Spleen (tissue), 7 donors: ENCODE results near the gene MIPEP.

Source experiments
- CTCF ChIP-seq, 11 experiments: fragments of 200-600 bp in 7 of 11; fragments of 450-650 bp in 4 of 11; sonication (generic) in 4 of 11; IDR thresholded peaks in 8 of 11; conservative IDR thresholded peaks in 3 of 11; 1 replicate in 7 of 11; 2 replicates in 4 of 11; pipeline versions ENCODE4 v1.4.0 to v1.8.0; 2016 to 2021; ENCODE audit warnings: antibody characterized with exemption in 11 of 11, inconsistent platforms in 4 of 11, mild to moderate bottlenecking in 1 of 11
- POLR2A ChIP-seq, 3 donors: fragments of 450-650 bp; IDR thresholded peaks; one replicate each; pipeline ENCODE4 v1.5.1; 2017; ENCODE audit warnings: antibody characterized with exemption in 3 of 3, mild to moderate bottlenecking in 1 of 3
- POLR2AphosphoS5 ChIP-seq, 3 donors: sonication (generic); formaldehyde crosslinking; IDR thresholded peaks; one replicate each; pipeline ENCODE4 v1.5.1; 2017; ENCODE audit warnings: antibody characterized with exemption in 3 of 3
- donor health status: DM: no; HTN: no; CAD: no; lungs with moderate emphysema.
- donor health status: DM: no; HTN: no; CAD: no.
- donor health status: DM: no; HTN: no; CAD: no.

DNA sequence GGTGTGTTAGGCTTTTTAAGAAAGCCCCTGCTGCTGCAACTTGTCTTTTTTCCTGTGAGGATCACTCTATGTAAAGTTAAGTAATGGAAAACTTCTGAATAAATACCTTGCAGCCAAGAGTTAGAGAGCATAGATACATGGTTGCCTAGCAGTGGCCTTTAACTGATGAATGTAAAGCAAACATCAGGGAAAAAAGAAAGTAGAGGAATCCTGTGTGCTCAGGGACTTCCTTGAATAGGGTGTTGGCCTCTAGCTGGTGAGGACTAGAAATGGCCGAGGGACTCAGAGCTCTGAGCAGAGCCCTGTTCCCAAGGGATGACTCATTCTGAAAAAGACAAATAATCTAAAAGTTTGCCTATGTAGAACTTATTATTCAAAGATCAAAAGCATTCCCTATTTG, 135.7 kb downstream of the MIPEP start:
- TF ChIP-seq CTCF (IDR thresholded peaks at IDR 0.05 in 8 of 11, conservative IDR thresholded peaks at IDR 0.05 in 3 of 11) (no peak), POLR2A (IDR thresholded peaks at IDR 0.05) (no peak), POLR2AphosphoS5 (IDR thresholded peaks at IDR 0.05) (no peak)
